ENCODE data around the gene HOXA4. TPM values are rescaled to one million over a fixed set of nuclear protein-coding genes. Genes with fewer than 3 reads are reported as not detected.

The HOXA4 gene
- total RNA-seq, 2 experiments from 2014 or later = not detected

GRCh38 chr7:27156916-27157701 lies 26.6 kb upstream of the HOXA4 start:
- Mint-ChIP-seq H3K4me3 (peak overlapping the region; percentile 55), H3K4me1 (ENCODE audit: low read depth) (peaks cover 64% of the 10 kb centered on the region), H3K27me3 (peaks cover 96% of the 10 kb centered on the region), H3K36me3 (ENCODE audit: low read depth) (no peaks in the 10 kb centered on the region), H3K27ac (peak overlapping the region; percentile 37), H3K9me3 (no peaks in the 10 kb centered on the region)
- H3K9me3 ChIP-seq (ENCODE audit: control insufficient read depth in 1 of 2, insufficient read depth in 1 of 2, low read length in 2 of 2) = peaks cover 0 to 68% of the 10 kb centered on the region in 2 experiments
- no peaks in the 10 kb centered on the region for H3K36me3 ChIP-seq (ENCODE audit: insufficient read depth, low read length)
- DNase-seq = peak in 2 of 14 experiments; percentile 22 to 31
- H3K27me3 ChIP-seq (ENCODE audit: control insufficient read depth in 1 of 2, insufficient read depth in 2 of 2, low read length in 2 of 2) = peaks cover 89 to 95% of the 10 kb centered on the region in 2 experiments
- ATAC-seq (ENCODE audit: poor library complexity) = no peak
- TF ChIP-seq CTCF (IDR thresholded peaks at IDR 0.05) = no peak
- no peak overlapping the region for H3K27ac ChIP-seq (ENCODE audit: low read depth in 1 of 2, low read length in 2 of 2)
- H3K4me1 ChIP-seq (ENCODE audit: insufficient read depth, low read length) = peaks cover 66% of the 10 kb centered on the region
- intact Hi-C loops (cut with DNase I, micrococcal nuclease) = loop anchor here in 1 of 2 experiments (1.0 to 5.0 kb wide), 2 partner anchors 955 to 1296 kb away; partner anchors contain the start of genes CBX3 and HNRNPA2B1
- ChIA-PET CTCF (interaction anchor here (1.1 to 1.8 kb wide), 2 partner anchors 14 to 1264 kb away, joined by 3 to 6 read pairs; no protein-coding TSS in a partner anchor), POLR2A (interaction anchor here (1.5 kb wide), 1 partner anchor 1295 kb away, joined by 4 read pairs; no protein-coding TSS in a partner anchor)
- H3K4me3 ChIP-seq (ENCODE audit: low read length) = no peak overlapping the region

- no peak for TF ChIP-seq CTCF (IDR thresholded peaks at IDR 0.05)
- no peaks in the 10 kb centered on the region for H3K36me3 ChIP-seq (ENCODE audit: insufficient read depth, low read length)
- Mint-ChIP-seq H3K4me1 (ENCODE audit: low read depth) (peaks cover 71% of the 10 kb centered on the region), H3K4me3 (peak within 1 kb of the TSS; percentile 63), H3K27ac (peak within 1 kb of the TSS; percentile 71), H3K27me3 (peaks cover 97% of the 10 kb centered on the region), H3K9me3 (no peaks in the 10 kb centered on the region), H3K36me3 (ENCODE audit: low read depth) (no peaks in the 10 kb centered on the region)
- peaks cover 0 to 68% of the 10 kb centered on the region in 2 experiments for H3K9me3 ChIP-seq (ENCODE audit: control insufficient read depth in 1 of 2, insufficient read depth in 1 of 2, low read length in 2 of 2)
- no peak within 1 kb of the TSS for H3K27ac ChIP-seq (ENCODE audit: low read depth in 1 of 2, low read length in 2 of 2)
- ChIA-PET CTCF (interaction anchor here (1.1 to 1.8 kb wide), 2 partner anchors 15 to 1264 kb away, joined by 3 to 6 read pairs; no protein-coding TSS in a partner anchor), POLR2A (no interaction called here)
- DNase-seq (peak in 1 of 14 experiments; percentile 21), ATAC-seq (ENCODE audit: poor library complexity) (no peak)
- H3K4me3 ChIP-seq (ENCODE audit: low read length) = peak within 1 kb of the TSS; percentile 4
- peaks cover 72% of the 10 kb centered on the region for H3K4me1 ChIP-seq (ENCODE audit: insufficient read depth, low read length)
- intact Hi-C loops (cut with DNase I, micrococcal nuclease) = loop anchor here in 1 of 2 experiments (1.0 to 5.0 kb wide), 2 partner anchors 954 to 1295 kb away; partner anchors contain the start of genes CBX3 and HNRNPA2B1
- peaks cover 90 to 97% of the 10 kb centered on the region in 2 experiments for H3K27me3 ChIP-seq (ENCODE audit: control insufficient read depth in 1 of 2, insufficient read depth in 2 of 2, low read length in 2 of 2)
Observed at GRCh38 chr7:27156508-27156898, 25.9 kb upstream of the HOXA4 start, which contains the start of gene HOXA7. Gene HOXA7, minus strand, starts transcription at chr7:27156675. Its CDS starts 130 bp downstream, at chr7:27156545.

GRCh38 chr7:27155816-27156507 lies 25.4 kb upstream of the HOXA4 start:
- H3K36me3 ChIP-seq (ENCODE audit: insufficient read depth, low read length) = no peaks in the 10 kb centered on the region
- DNase-seq (peak in 3 of 14 experiments; percentile 40 to 62 (median 60)), ATAC-seq (ENCODE audit: poor library complexity) (peak; percentile 8)
- no peak overlapping the region for H3K27ac ChIP-seq (ENCODE audit: low read depth in 1 of 2, low read length in 2 of 2)
- H3K36me3 Mint-ChIP-seq (ENCODE audit: low read depth) = no peaks in the 10 kb centered on the region
- H3K4me1 ChIP-seq (ENCODE audit: insufficient read depth, low read length) = peaks cover 72% of the 10 kb centered on the region
- H3K4me3 Mint-ChIP-seq = peak overlapping the region; percentile 59
- intact Hi-C loops (cut with DNase I, micrococcal nuclease) = loop anchor here in 1 of 2 experiments (1.0 to 5.0 kb wide), 2 partner anchors 954 to 1295 kb away; partner anchors contain the start of genes CBX3 and HNRNPA2B1
- CTCF ChIA-PET = interaction anchor here (1.1 kb wide), 1 partner anchor 1263 kb away, joined by 3 read pairs; no protein-coding TSS in a partner anchor
- peak overlapping the region; percentile 4 for H3K4me3 ChIP-seq (ENCODE audit: low read length)
- H3K27me3 Mint-ChIP-seq = peaks cover 97% of the 10 kb centered on the region
- H3K9me3 ChIP-seq (ENCODE audit: control insufficient read depth in 1 of 2, insufficient read depth in 1 of 2, low read length in 2 of 2) = peaks cover 0 to 72% of the 10 kb centered on the region in 2 experiments
- peak overlapping the region; percentile 71 for H3K27ac Mint-ChIP-seq
- peaks cover 92 to 98% of the 10 kb centered on the region in 2 experiments for H3K27me3 ChIP-seq (ENCODE audit: control insufficient read depth in 1 of 2, insufficient read depth in 2 of 2, low read length in 2 of 2)
- TF ChIP-seq CTCF (IDR thresholded peaks at IDR 0.05) = no peak
- H3K4me1 Mint-ChIP-seq (ENCODE audit: low read depth) = peaks cover 73% of the 10 kb centered on the region
- POLR2A ChIA-PET = no interaction called here
- no peaks in the 10 kb centered on the region for H3K9me3 Mint-ChIP-seq

Data from CD4-positive, alpha-beta T cell (primary cell).